Activated CD8-positive, alpha-beta memory T cell treated with anti-CD3 and anti-CD28 coated beads, Interleukin-2, amount 10 ng/mL, durations not matched to agents 7 days and 5 days (primary cell): ENCODE data around the gene RASGRP4. TPM values are rescaled to one million over a fixed set of nuclear protein-coding genes. Genes with fewer than 3 reads are reported as not detected.

Source experiments
- ATAC-seq: fragments of 150-1000 bp; cut with Tn5 transposase; one replicate; pipeline ENCODE4 v1.10.0; 2021; ENCODE audit warnings: moderate library complexity
- CTCF ChIA-PET: fragments of 350-600 bp; sonication (Branson Sonifier 250); formaldehyde crosslinking; loops from one replicate; lab custom pipeline; 2021; ENCODE audit warnings: antibody characterized with exemption; lab: Charles Lee
- DNase-seq: peaks from one replicate; pipeline ENCODE4 v3.0.0-alpha.2; 2020
- H3K27ac Mint-ChIP-seq: one replicate; pipeline ENCODE4 v1.8.0; 2021; ENCODE audit warnings: mild to moderate bottlenecking, mixed read lengths
- H3K27me3 Mint-ChIP-seq: one replicate; pipeline ENCODE4 v1.8.0; 2021; ENCODE audit warnings: mixed read lengths
- H3K36me3 Mint-ChIP-seq: one replicate; pipeline ENCODE4 v1.8.0; 2021; ENCODE audit warnings: mild to moderate bottlenecking, mixed read lengths
- H3K4me1 Mint-ChIP-seq: one replicate; pipeline ENCODE4 v1.8.0; 2021; ENCODE audit warnings: mixed read lengths
- H3K4me3 Mint-ChIP-seq: one replicate; pipeline ENCODE4 v1.8.0; 2021; ENCODE audit warnings: mild to moderate bottlenecking, moderate library complexity, mixed read lengths
- H3K9me3 Mint-ChIP-seq: one replicate; pipeline ENCODE4 v1.8.0; 2022; ENCODE audit warnings: low read depth, mixed read lengths
- total RNA-seq, 2 experiments: library from RNA; stranded (reverse); gene quantifications; one replicate each; pipeline ENCODE4 v1.2.3, GENCODE V29; 2021

The RASGRP4 gene
- total RNA-seq, 2 experiments from 2014 or later = 1.4 to 1.6 TPM

GRCh38 chr19:38381138-38381537, 44.9 kb downstream of the RASGRP4 start:
- peaks cover 7% of the 10 kb centered on the region for H3K4me1 Mint-ChIP-seq
- no peak overlapping the region for H3K4me3 Mint-ChIP-seq
- H3K27ac Mint-ChIP-seq = no peak overlapping the region
- H3K27me3 Mint-ChIP-seq = no peaks in the 10 kb centered on the region
- CTCF ChIA-PET = interaction anchor here (0.9 kb wide), 1 partner anchor 21 kb away, joined by 3 read pairs; the partner anchor contains the start of gene FAM98C
- ATAC-seq (no peak), DNase-seq (no peak)
- H3K9me3 Mint-ChIP-seq = no peaks in the 10 kb centered on the region
- peaks cover 33% of the 10 kb centered on the region for H3K36me3 Mint-ChIP-seq

- Mint-ChIP-seq H3K4me3 (no peak overlapping the region), H3K9me3 (no peaks in the 10 kb centered on the region), H3K27me3 (no peaks in the 10 kb centered on the region), H3K4me1 (peaks cover 22% of the 10 kb centered on the region), H3K27ac (no peak overlapping the region), H3K36me3 (peaks cover 34% of the 10 kb centered on the region)
- DNase-seq = no peak
- no peak for ATAC-seq
- CTCF ChIA-PET = no interaction called here
Observed at GRCh38 chr19:38378866-38379265, 47.2 kb downstream of the RASGRP4 start.

- H3K9me3 Mint-ChIP-seq = no peaks in the 10 kb centered on the region
- peaks cover 23% of the 10 kb centered on the region for H3K36me3 Mint-ChIP-seq
- DNase-seq (no peak), ATAC-seq (no peak)
- no peak overlapping the region for H3K4me3 Mint-ChIP-seq
- no peak overlapping the region for H3K27ac Mint-ChIP-seq
- H3K27me3 Mint-ChIP-seq = no peaks in the 10 kb centered on the region
- H3K4me1 Mint-ChIP-seq = peaks cover 22% of the 10 kb centered on the region
- CTCF ChIA-PET = interaction anchor here (1.0 to 1.3 kb wide), 2 partner anchors 10 to 26 kb away, joined by 4 read pairs; partner anchors contain the start of genes FAM98C and GGN
Observed at GRCh38 chr19:38377052-38377451, 49.0 kb downstream of the RASGRP4 start.

- CTCF ChIA-PET = interaction anchor here (1.0 to 3.9 kb wide), 2 partner anchors 26 to 40 kb away, joined by 4 to 46 read pairs; partner anchors contain the start of genes CATSPERG and FAM98C
- H3K27ac Mint-ChIP-seq = peak overlapping the region; percentile 16
- H3K4me3 Mint-ChIP-seq = no peak overlapping the region
- no peaks in the 10 kb centered on the region for H3K27me3 Mint-ChIP-seq
- H3K9me3 Mint-ChIP-seq = no peaks in the 10 kb centered on the region
- ATAC-seq = no peak
- DNase-seq = no peak
- peaks cover 18% of the 10 kb centered on the region for H3K36me3 Mint-ChIP-seq
- H3K4me1 Mint-ChIP-seq = peaks cover 22% of the 10 kb centered on the region
Observed at GRCh38 chr19:38376576-38376975, 49.4 kb downstream of the RASGRP4 start.

- Mint-ChIP-seq H3K4me1 (peaks cover 22% of the 10 kb centered on the region), H3K4me3 (peak overlapping the region; percentile 98), H3K27me3 (no peaks in the 10 kb centered on the region), H3K9me3 (no peaks in the 10 kb centered on the region), H3K36me3 (peaks cover 12% of the 10 kb centered on the region), H3K27ac (no peak overlapping the region)
- CTCF ChIA-PET = interaction anchor here (2.3 to 3.9 kb wide), 4 partner anchors 12 to 555 kb away, joined by 9 to 46 read pairs (median 19); partner anchors contain the start of genes CATSPERG, FAM98C, GGN and MRPS12
- no peak for DNase-seq
- no peak for ATAC-seq
Observed at GRCh38 chr19:38375748-38376147, 50.3 kb downstream of the RASGRP4 start.

- DNase-seq (no peak), ATAC-seq (no peak)
- Mint-ChIP-seq H3K4me3 (peak overlapping the region; percentile 98), H3K36me3 (peaks cover 10% of the 10 kb centered on the region), H3K4me1 (peaks cover 22% of the 10 kb centered on the region), H3K9me3 (no peaks in the 10 kb centered on the region), H3K27ac (peak overlapping the region; percentile 98), H3K27me3 (peaks cover 4% of the 10 kb centered on the region)
- CTCF ChIA-PET = interaction anchor here (1.1 to 3.9 kb wide), 10 partner anchors 13 to 555 kb away, joined by 3 to 46 read pairs (median 6); partner anchors contain the start of genes CATSPERG, FAM98C, GGN and MRPS12
Observed at GRCh38 chr19:38375098-38375493, 50.9 kb downstream of the RASGRP4 start.

GRCh38 chr19:38374332-38375097, 51.5 kb downstream of the RASGRP4 start, which contains the start of gene PSMD8:
TSS of gene PSMD8 (plus strand) at chr19:38374571. CDS start at chr19:38374602, 31 bp downstream.
- peak within 1 kb of the TSS; percentile 98 for H3K4me3 Mint-ChIP-seq
- CTCF ChIA-PET = interaction anchor here (0.7 to 3.9 kb wide), 24 partner anchors 12 to 556 kb away, joined by 3 to 46 read pairs (median 4); partner anchors contain the start of genes CATSPERG, FAM98C, GGN and MRPS12
- peaks cover 22% of the 10 kb centered on the region for H3K4me1 Mint-ChIP-seq
- H3K27ac Mint-ChIP-seq = peak within 1 kb of the TSS; percentile 98
- peak; percentile 100 for DNase-seq
- H3K36me3 Mint-ChIP-seq = peaks cover 9% of the 10 kb centered on the region
- H3K9me3 Mint-ChIP-seq = no peaks in the 10 kb centered on the region
- peaks cover 4% of the 10 kb centered on the region for H3K27me3 Mint-ChIP-seq
- ATAC-seq = peak; percentile 99

GRCh38 chr19:38373907-38374331, 52.1 kb downstream of the RASGRP4 start:
- CTCF ChIA-PET = interaction anchor here (0.7 to 3.9 kb wide), 24 partner anchors 11 to 557 kb away, joined by 3 to 46 read pairs (median 4); partner anchors contain the start of genes CATSPERG, FAM98C, GGN and MRPS12
- H3K27ac Mint-ChIP-seq = peak overlapping the region; percentile 98
- H3K36me3 Mint-ChIP-seq = peaks cover 7% of the 10 kb centered on the region
- H3K4me1 Mint-ChIP-seq = peaks cover 22% of the 10 kb centered on the region
- peak overlapping the region; percentile 98 for H3K4me3 Mint-ChIP-seq
- H3K27me3 Mint-ChIP-seq = peaks cover 4% of the 10 kb centered on the region
- no peaks in the 10 kb centered on the region for H3K9me3 Mint-ChIP-seq
- DNase-seq = no peak
- no peak for ATAC-seq

- Mint-ChIP-seq H3K4me3 (no peak overlapping the region), H3K27me3 (peaks cover 4% of the 10 kb centered on the region), H3K27ac (no peak overlapping the region), H3K9me3 (no peaks in the 10 kb centered on the region), H3K4me1 (peaks cover 14% of the 10 kb centered on the region), H3K36me3 (peaks cover 1% of the 10 kb centered on the region)
- CTCF ChIA-PET = interaction anchor here (1.4 kb wide), 1 partner anchor 127 kb away, joined by 3 read pairs; no protein-coding TSS in a partner anchor
- DNase-seq (no peak), ATAC-seq (no peak)
Observed at GRCh38 chr19:38371081-38371480, 54.9 kb downstream of the RASGRP4 start.

- CTCF ChIA-PET = interaction anchor here (1.4 kb wide), 1 partner anchor 126 kb away, joined by 3 read pairs; no protein-coding TSS in a partner anchor
- H3K9me3 Mint-ChIP-seq = no peaks in the 10 kb centered on the region
- ATAC-seq = no peak
- H3K4me3 Mint-ChIP-seq = no peak overlapping the region
- no peaks in the 10 kb centered on the region for H3K36me3 Mint-ChIP-seq
- H3K27me3 Mint-ChIP-seq = peaks cover 4% of the 10 kb centered on the region
- H3K27ac Mint-ChIP-seq = no peak overlapping the region
- peaks cover 6% of the 10 kb centered on the region for H3K4me1 Mint-ChIP-seq
- no peak for DNase-seq
Observed at GRCh38 chr19:38370299-38370698, 55.7 kb downstream of the RASGRP4 start.

- peaks cover 2% of the 10 kb centered on the region for H3K4me1 Mint-ChIP-seq
- no peak overlapping the region for H3K4me3 Mint-ChIP-seq
- no peaks in the 10 kb centered on the region for H3K9me3 Mint-ChIP-seq
- CTCF ChIA-PET = interaction anchor here (1.4 kb wide), 2 partner anchors 34 to 126 kb away, joined by 3 read pairs; partner anchors contain the start of gene CATSPERG
- ATAC-seq = no peak
- no peak for DNase-seq
- H3K36me3 Mint-ChIP-seq = no peaks in the 10 kb centered on the region
- H3K27me3 Mint-ChIP-seq = peaks cover 4% of the 10 kb centered on the region
- H3K27ac Mint-ChIP-seq = no peak overlapping the region
Observed at GRCh38 chr19:38369584-38369983, 56.4 kb downstream of the RASGRP4 start.

GRCh38 chr19:38367041-38367440, 59.0 kb downstream of the RASGRP4 start:
- DNase-seq = no peak
- Mint-ChIP-seq H3K27ac (no peak overlapping the region), H3K27me3 (peaks cover 4% of the 10 kb centered on the region), H3K4me1 (peaks cover 11% of the 10 kb centered on the region), H3K36me3 (no peaks in the 10 kb centered on the region), H3K9me3 (no peaks in the 10 kb centered on the region), H3K4me3 (no peak overlapping the region)
- no peak for ATAC-seq
- CTCF ChIA-PET = interaction anchor here (0.6 kb wide), 1 partner anchor 130 kb away, joined by 3 read pairs; no protein-coding TSS in a partner anchor
